Omental fat pad (tissue), 4 donors: Measurements from ENCODE around the gene CCL20. TPM values are rescaled to one million over a fixed set of nuclear protein-coding genes. Genes with fewer than 3 reads are reported as not detected.
A peak's percentile ranks its signal among the peaks of the same experiment; 100 is the strongest.

ENCODE experiments used
- ATAC-seq: fragments of 150-250 bp; one replicate; pipeline ENCODE4 v1.9.1; 2016; ENCODE audit warnings: mild to moderate bottlenecking, moderate library complexity; ENCODE audit not compliant: low FRiP score
- DNase-seq: peaks from one replicate; pipeline ENCODE4 v3.0.0-alpha.2; 2019; ENCODE audit warnings: low spot score
- total RNA-seq, 4 donors: library from RNA; depleted of rRNA; stranded (reverse); fragments of >200 nt; gene quantifications; one replicate each; pipeline ENCODE4 v1.1.0, GENCODE V29; 2016
- TF ChIP-seq, protein P1 (sequence below), 3 donors: fragments of 450-650 bp; IDR thresholded peaks; one replicate each; pipeline ENCODE4 v1.5.1; 2016 to 2017; ENCODE audit warnings: antibody characterized with exemption in 3 of 3, mild to moderate bottlenecking in 3 of 3, moderate library complexity in 2 of 3

Gene CCL20
- total RNA-seq, 4 donors from 2014 or later, result 3.4 to 19.2 TPM; not detected in 2

DNA sequence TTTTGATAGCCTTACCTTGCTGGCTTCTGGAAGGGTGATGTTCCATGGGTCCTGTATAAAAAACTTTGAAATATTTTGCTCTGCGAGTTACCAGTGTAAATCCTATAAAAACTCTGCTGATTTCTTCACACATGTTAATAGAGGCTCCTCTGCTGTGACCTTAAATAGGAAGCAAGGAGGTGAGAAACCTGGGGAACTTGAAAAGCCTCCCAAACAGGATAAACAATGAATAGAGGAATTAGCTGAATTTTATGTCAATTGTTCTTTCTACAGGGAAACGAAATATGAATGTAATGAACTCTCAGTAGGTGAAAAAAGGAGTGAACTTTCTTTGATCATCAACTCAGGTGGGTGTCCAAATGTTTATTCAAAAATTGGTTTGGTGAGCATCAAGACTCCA is 10.8 kb upstream of the CCL20 start:
- TF ChIP-seq, protein P1, sequence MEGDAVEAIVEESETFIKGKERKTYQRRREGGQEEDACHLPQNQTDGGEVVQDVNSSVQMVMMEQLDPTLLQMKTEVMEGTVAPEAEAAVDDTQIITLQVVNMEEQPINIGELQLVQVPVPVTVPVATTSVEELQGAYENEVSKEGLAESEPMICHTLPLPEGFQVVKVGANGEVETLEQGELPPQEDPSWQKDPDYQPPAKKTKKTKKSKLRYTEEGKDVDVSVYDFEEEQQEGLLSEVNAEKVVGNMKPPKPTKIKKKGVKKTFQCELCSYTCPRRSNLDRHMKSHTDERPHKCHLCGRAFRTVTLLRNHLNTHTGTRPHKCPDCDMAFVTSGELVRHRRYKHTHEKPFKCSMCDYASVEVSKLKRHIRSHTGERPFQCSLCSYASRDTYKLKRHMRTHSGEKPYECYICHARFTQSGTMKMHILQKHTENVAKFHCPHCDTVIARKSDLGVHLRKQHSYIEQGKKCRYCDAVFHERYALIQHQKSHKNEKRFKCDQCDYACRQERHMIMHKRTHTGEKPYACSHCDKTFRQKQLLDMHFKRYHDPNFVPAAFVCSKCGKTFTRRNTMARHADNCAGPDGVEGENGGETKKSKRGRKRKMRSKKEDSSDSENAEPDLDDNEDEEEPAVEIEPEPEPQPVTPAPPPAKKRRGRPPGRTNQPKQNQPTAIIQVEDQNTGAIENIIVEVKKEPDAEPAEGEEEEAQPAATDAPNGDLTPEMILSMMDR (IDR thresholded peaks at IDR 0.05), result no peak
- DNase-seq, result no peak
- no peak for ATAC-seq

DNA sequence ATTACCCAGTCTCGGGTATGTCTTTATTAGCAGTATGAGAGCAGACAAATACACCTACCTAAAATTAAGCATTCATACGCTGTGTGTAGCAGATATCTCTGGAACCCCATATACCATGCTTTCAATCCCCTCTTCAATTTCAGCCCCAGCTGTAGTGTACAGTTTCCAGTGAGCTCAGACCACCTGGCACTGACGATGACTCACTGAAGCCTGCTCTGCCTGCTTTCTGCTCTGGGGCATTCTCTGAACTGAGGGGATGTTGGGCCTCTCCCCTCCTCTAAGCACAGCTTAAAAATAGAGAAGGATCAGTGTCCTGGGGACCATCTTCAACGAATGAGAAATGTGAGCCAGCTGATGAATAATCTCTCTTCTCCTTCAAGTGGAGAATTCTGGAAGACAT is 8.7 kb upstream of the CCL20 start:
- DNase-seq (no peak), ATAC-seq (peak; percentile 37)
- TF ChIP-seq, protein P1 (IDR thresholded peaks at IDR 0.05), result no peak

DNA sequence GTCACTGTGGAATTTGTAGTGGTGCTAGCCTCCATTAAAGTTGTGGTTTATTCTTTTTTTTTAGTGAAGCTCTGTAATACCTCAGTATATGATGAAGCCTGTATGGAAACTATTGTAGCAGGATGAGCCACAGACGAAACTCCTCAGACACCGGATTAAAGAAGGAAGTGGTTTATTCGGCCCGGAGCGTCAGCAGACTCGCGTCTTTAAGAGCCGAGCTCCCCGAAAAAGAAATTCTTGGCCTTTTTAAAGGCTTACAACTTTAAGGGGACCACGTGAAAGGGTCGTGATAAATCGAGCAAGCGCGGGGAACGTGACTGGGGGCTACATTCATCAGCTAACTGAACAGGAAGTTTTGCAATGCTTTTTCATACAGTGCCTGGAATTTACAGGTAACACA is 8.1 kb upstream of the CCL20 start:
- TF ChIP-seq, protein P1 (IDR thresholded peaks at IDR 0.05), result no peak
- ATAC-seq (no peak), DNase-seq (no peak)

DNA sequence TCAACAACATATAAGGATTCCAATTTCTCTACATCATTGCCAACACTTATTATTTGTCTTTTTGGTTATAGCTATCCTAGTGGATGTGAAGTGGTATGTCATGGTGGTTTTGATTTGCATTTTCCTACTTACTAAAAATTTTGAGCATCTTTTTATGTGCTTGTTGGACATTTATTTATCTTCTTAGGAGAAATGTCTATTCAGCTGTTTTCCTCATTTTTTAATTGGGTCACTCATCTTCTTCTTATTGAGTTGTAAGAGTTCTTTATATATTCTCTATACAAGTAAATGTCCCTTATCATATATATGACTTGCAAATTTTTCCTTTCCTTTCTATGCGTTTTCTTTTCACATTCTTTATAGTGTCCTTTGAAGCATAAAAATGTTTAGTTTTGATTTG is 4.7 kb upstream of the CCL20 start:
- TF ChIP-seq, protein P1 (IDR thresholded peaks at IDR 0.05), result no peak
- ATAC-seq (no peak), DNase-seq (no peak)

DNA sequence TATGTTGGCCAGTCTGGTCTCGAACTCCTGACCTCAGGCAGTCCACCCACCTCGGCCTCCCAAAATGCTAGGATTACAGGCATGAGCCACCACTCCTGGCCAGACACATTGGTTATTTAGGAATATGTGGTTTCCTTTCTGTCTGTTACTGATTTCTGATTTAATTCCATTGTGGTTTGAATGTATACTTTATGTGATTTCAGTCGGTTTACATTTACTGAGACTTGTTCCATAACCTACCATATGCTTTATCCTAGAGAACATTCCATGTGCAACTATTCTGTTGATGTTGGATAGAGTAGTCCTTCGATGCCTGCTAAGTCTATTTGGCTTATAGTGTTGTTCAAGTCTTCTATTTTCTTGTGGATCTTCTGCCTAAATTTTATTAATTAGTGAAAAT is 1.6 kb upstream of the CCL20 start:
- DNase-seq (no peak), ATAC-seq (no peak)
- TF ChIP-seq, protein P1 (IDR thresholded peaks at IDR 0.05), result no peak

DNA sequence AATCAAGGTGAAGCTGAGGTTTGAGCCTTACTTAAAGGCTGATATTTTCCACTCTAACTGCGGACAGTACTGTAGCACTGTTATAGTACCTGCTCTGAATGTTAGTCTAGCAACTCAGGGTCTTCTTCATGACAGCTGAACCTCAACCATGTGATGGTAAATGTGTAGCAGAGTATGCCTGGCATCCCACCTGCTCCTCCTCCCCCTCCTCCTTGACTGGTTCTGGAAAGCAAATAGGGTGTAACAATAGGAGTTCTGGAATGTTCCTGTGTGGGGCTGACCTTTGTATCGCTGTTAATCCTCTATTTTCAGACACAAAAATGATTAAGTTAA is 447 bp upstream of the CCL20 start:
- no peak for ATAC-seq
- TF ChIP-seq, protein P1 (IDR thresholded peaks at IDR 0.05), result no peak

DNA sequence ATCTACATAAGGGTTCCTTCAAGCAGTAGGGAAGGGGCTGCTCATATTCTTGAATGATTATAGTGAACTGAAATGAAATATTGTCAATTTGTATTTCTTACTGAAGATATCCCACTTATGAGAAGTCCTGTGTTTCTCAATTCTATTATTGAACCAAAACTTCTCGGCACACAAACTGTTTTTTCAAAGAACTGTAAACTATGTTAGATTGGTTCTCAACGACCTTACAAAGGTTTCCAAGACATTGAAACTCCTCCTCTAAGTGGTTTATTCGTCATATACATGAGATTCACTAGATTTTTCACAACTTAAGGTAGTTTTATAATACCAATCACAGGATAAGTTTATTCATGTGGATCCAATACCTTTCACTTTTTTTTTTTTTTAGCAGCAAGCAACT is 1.4 kb downstream of the CCL20 start:
- DNase-seq, result no peak
- TF ChIP-seq, protein P1 (IDR thresholded peaks at IDR 0.05), result no peak
- no peak for ATAC-seq

More for the DNA sequence above, 447 bp upstream of the CCL20 start:
- no peak for DNase-seq
